ENCODE measurements around the gene DPYSL5.

DNA sequence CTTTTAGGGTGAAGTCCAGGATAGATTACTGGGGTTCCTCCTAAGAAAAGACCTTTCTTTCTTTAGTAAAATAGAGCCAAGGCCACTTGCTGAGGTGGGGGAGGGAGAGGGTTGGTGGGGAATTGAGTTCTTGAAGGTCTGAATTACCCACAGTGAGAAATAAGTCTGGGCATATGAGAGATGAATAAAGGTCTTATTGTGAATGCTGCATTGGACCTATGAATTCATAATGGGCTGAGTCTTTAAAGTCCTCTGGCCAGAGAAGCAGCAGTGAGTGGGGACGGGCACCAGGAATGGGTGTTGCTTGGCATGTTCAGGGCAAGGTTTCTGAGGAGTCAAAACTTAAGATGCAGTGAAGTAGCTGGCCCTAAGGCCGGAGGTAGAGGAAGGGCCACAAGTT is 133.0 kb downstream of the DPYSL5 start:
- TF ChIP-seq, protein P1, sequence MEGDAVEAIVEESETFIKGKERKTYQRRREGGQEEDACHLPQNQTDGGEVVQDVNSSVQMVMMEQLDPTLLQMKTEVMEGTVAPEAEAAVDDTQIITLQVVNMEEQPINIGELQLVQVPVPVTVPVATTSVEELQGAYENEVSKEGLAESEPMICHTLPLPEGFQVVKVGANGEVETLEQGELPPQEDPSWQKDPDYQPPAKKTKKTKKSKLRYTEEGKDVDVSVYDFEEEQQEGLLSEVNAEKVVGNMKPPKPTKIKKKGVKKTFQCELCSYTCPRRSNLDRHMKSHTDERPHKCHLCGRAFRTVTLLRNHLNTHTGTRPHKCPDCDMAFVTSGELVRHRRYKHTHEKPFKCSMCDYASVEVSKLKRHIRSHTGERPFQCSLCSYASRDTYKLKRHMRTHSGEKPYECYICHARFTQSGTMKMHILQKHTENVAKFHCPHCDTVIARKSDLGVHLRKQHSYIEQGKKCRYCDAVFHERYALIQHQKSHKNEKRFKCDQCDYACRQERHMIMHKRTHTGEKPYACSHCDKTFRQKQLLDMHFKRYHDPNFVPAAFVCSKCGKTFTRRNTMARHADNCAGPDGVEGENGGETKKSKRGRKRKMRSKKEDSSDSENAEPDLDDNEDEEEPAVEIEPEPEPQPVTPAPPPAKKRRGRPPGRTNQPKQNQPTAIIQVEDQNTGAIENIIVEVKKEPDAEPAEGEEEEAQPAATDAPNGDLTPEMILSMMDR (IDR thresholded peaks at IDR 0.05; ENCODE audit: low read depth, low read length, missing input control) = no peak
- TF ChIP-seq TAF1 (conservative IDR thresholded peaks at IDR 0.05) (no peak), YY1 (IDR thresholded peaks at IDR 0.05) (no peak), JUND (IDR thresholded peaks at IDR 0.05) (no peak)
- TF ChIP-seq, protein P2, sequence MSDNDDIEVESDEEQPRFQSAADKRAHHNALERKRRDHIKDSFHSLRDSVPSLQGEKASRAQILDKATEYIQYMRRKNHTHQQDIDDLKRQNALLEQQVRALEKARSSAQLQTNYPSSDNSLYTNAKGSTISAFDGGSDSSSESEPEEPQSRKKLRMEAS (IDR thresholded peaks at IDR 0.05) = no peak

All from liver (tissue), 3 donors.